Measurements from ENCODE around the gene FOXN3.

GRCh38 chr14:89144066-89144465, 273.0 kb downstream of the FOXN3 start:
- TF ChIP-seq EP300 (IDR thresholded peaks at IDR 0.05) (no peak), CTCF (IDR thresholded peaks at IDR 0.05) (no peak), POLR2A (IDR thresholded peaks at IDR 0.05) (no peak)

Measured in ovary (tissue), 3 donors.